ENCODE results near the gene ZBBX. TPM values are rescaled to one million over a fixed set of nuclear protein-coding genes. Genes with fewer than 3 reads are reported as not detected.

The ZBBX gene
- total RNA-seq, 2 experiments from 2014 or later, result not detected

DNA sequence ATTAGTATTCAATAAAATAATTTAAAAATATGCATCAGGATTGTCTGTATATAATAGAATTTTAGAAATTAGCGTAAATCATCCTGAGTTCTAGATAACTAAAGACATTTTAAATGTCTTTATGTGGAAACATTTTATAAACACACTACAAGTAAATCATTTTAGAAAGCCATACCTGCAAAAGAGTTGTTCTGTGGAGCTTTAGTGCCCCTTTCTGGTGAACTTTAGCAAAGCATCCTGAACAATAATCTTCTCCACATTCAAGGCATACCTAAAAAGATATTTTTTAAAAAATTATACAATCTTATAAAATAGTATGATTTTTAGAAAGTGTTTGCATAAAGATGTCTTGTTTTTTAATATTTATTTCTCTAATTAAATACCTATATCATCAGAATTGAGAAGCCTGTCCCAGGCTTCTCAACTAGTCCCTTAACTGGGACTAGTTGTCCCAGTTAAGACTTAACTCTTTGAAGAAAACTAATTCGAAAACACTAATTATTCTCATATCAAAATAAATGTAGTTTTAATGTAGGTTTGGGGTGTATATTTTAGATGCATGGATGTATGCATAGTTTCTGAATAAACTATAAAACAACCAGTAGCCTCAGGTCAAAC is 29.7 kb downstream of the ZBBX start:
- no peak for DNase-seq
- Mint-ChIP-seq H3K4me1 (no peaks in the 10 kb centered on the region), H3K36me3 (no peaks in the 10 kb centered on the region), H3K27ac (no peak overlapping the region), H3K27me3 (peaks cover 15% of the 10 kb centered on the region), H3K9me3 (no peaks in the 10 kb centered on the region), H3K4me3 (no peak overlapping the region)

- no peak overlapping the region for H3K4me3 Mint-ChIP-seq
- H3K27me3 Mint-ChIP-seq, result peaks cover 5% of the 10 kb centered on the region
- no peak overlapping the region for H3K27ac Mint-ChIP-seq
These were observed 33.9 kb downstream of the ZBBX start for GRCh38 chr3:167346171-167346570.

GRCh38 chr3:167330993-167331785 is 48.9 kb downstream of the ZBBX start:
- peaks cover 4% of the 10 kb centered on the region for H3K27me3 Mint-ChIP-seq
- H3K27ac Mint-ChIP-seq, result no peak overlapping the region
- DNase-seq, result no peak
- no peaks in the 10 kb centered on the region for H3K4me1 Mint-ChIP-seq
- H3K4me3 Mint-ChIP-seq, result no peak overlapping the region
- no peaks in the 10 kb centered on the region for H3K36me3 Mint-ChIP-seq
- no peaks in the 10 kb centered on the region for H3K9me3 Mint-ChIP-seq

More at GRCh38 chr3:167346171-167346570, 33.9 kb downstream of the ZBBX start:
- Mint-ChIP-seq H3K4me1 (no peaks in the 10 kb centered on the region), H3K9me3 (no peaks in the 10 kb centered on the region), H3K36me3 (no peaks in the 10 kb centered on the region)
- no peak for DNase-seq

GRCh38 chr3:167323572-167323971 is 56.5 kb downstream of the ZBBX start:
- no peak overlapping the region for H3K4me3 Mint-ChIP-seq
- no peaks in the 10 kb centered on the region for H3K9me3 Mint-ChIP-seq
- no peaks in the 10 kb centered on the region for H3K4me1 Mint-ChIP-seq
- H3K27me3 Mint-ChIP-seq, result peaks cover 3% of the 10 kb centered on the region
- H3K36me3 Mint-ChIP-seq, result no peaks in the 10 kb centered on the region
- DNase-seq, result no peak
- no peak overlapping the region for H3K27ac Mint-ChIP-seq

DNA sequence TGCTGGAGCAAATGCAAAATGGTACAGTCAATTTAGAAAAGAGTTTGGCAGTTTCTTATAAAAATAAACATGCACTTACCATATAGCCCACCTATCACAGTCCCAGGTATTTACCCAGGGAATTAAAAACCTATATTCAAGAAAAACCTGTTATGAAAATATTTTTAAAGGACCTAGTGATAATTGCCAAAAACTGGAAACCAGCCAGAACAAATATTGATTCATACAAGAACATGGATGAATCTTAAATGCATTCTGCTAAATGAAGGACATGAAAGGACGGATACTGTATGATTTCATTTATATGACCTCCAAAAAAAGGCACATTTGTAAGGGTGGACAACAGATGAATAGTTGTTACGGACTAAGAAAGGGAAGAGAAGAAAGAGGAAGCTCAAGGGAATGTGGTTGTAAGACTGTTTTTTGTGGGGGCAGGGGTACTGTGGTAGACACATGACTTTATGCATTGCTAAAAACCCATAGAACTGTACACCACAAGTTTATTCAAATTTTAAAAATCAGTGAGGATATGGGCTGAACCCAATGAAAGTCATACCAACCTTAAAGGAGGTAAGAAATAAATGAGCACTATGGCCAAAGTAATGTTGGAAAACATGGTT is 61.0 kb downstream of the ZBBX start:
- H3K27me3 Mint-ChIP-seq, result no peaks in the 10 kb centered on the region
- H3K9me3 Mint-ChIP-seq, result no peaks in the 10 kb centered on the region
- no peaks in the 10 kb centered on the region for H3K36me3 Mint-ChIP-seq
- no peaks in the 10 kb centered on the region for H3K4me1 Mint-ChIP-seq
- no peak overlapping the region for H3K27ac Mint-ChIP-seq
- no peak overlapping the region for H3K4me3 Mint-ChIP-seq
- no peak for DNase-seq

DNA sequence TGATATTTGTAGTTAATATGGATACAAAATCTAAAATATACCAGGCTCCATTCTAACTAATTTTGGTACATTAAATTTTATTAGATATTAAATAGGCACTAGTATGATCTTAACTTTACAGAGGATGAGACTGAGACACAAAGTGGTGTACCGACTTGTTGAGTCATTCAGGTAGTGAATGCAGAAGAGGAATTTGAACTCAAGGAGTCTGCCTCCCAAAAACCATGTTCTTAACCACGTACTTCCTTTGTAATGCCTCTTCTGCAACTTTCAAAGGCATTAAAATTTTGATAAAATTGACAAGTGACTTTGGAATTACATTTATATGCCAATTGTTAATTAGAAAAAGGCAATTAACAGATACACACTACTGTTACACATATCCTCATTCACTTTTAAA is 61.8 kb downstream of the ZBBX start:
- no peaks in the 10 kb centered on the region for H3K4me1 Mint-ChIP-seq
- DNase-seq, result no peak
- H3K4me3 Mint-ChIP-seq, result no peak overlapping the region
- H3K9me3 Mint-ChIP-seq, result no peaks in the 10 kb centered on the region
- no peaks in the 10 kb centered on the region for H3K27me3 Mint-ChIP-seq
- no peaks in the 10 kb centered on the region for H3K36me3 Mint-ChIP-seq
- no peak overlapping the region for H3K27ac Mint-ChIP-seq

- Mint-ChIP-seq H3K27ac (no peak overlapping the region), H3K27me3 (no peaks in the 10 kb centered on the region), H3K9me3 (no peaks in the 10 kb centered on the region), H3K4me3 (no peak overlapping the region), H3K4me1 (no peaks in the 10 kb centered on the region), H3K36me3 (no peaks in the 10 kb centered on the region)
- DNase-seq, result no peak
These were observed 73.8 kb downstream of the ZBBX start for GRCh38 chr3:167306319-167306718.

- H3K36me3 Mint-ChIP-seq, result no peaks in the 10 kb centered on the region
- H3K27me3 Mint-ChIP-seq, result no peaks in the 10 kb centered on the region
- no peak for DNase-seq
- no peaks in the 10 kb centered on the region for H3K4me1 Mint-ChIP-seq
- no peak overlapping the region for H3K4me3 Mint-ChIP-seq
- H3K9me3 Mint-ChIP-seq, result no peaks in the 10 kb centered on the region
- H3K27ac Mint-ChIP-seq, result no peak overlapping the region
These were observed 74.7 kb downstream of the ZBBX start for GRCh38 chr3:167305340-167305890.

DNA sequence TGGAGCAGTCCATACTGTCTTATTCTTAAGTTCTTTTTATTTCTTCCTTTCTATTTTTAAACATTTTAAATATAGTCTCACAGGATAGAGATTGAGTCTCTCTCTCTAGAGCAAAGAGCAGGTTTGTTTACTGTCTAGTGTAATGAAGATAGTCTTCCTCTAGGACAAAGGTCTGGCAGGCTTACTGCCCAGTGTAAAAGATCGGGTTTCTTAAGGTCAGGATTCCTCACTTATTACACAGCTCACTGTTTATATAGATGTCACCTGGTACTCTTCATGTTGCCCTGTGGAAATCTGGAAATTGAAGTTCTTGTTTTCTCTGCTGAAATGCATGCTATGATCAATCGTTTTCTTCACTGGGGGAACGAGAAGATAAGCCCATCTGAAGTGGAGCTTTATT is 76.0 kb downstream of the ZBBX start:
- Mint-ChIP-seq H3K36me3 (no peaks in the 10 kb centered on the region), H3K4me1 (no peaks in the 10 kb centered on the region), H3K4me3 (no peak overlapping the region), H3K27ac (no peak overlapping the region), H3K27me3 (no peaks in the 10 kb centered on the region), H3K9me3 (no peaks in the 10 kb centered on the region)
- no peak for DNase-seq

DNA sequence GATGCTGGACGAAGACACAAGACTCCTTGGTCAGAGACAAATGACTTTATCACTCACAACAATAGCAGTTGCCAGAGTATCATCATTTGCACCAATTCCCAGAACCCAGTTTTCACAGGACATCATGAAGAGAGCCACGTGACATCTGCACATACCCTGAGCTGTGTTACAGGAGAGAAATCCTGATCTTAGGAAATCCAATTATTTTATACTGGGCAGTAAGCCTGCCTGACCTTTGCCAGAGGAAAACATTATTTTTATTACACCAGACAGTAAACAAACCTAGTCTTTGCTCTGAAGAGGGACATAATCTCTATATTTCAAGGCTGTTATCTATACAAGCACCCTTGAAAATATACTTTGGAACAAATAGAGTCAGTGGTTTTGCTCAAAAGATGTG is 77.4 kb downstream of the ZBBX start:
- Mint-ChIP-seq H3K4me1 (no peaks in the 10 kb centered on the region), H3K27ac (no peak overlapping the region), H3K4me3 (no peak overlapping the region), H3K27me3 (no peaks in the 10 kb centered on the region), H3K36me3 (no peaks in the 10 kb centered on the region), H3K9me3 (no peaks in the 10 kb centered on the region)
- DNase-seq, result no peak

- DNase-seq, result no peak
- Mint-ChIP-seq H3K4me3 (no peak overlapping the region), H3K9me3 (peaks cover 4% of the 10 kb centered on the region), H3K4me1 (no peaks in the 10 kb centered on the region), H3K27me3 (no peaks in the 10 kb centered on the region), H3K36me3 (no peaks in the 10 kb centered on the region), H3K27ac (no peak overlapping the region)
These were observed 79.9 kb downstream of the ZBBX start for GRCh38 chr3:167300207-167300606.

GRCh38 chr3:167289435-167289834 is 90.7 kb downstream of the ZBBX start:
- peaks cover 1% of the 10 kb centered on the region for H3K9me3 Mint-ChIP-seq
- no peaks in the 10 kb centered on the region for H3K36me3 Mint-ChIP-seq
- H3K4me3 Mint-ChIP-seq, result no peak overlapping the region
- no peak overlapping the region for H3K27ac Mint-ChIP-seq
- no peaks in the 10 kb centered on the region for H3K27me3 Mint-ChIP-seq
- no peaks in the 10 kb centered on the region for H3K4me1 Mint-ChIP-seq
- no peak for DNase-seq

DNA sequence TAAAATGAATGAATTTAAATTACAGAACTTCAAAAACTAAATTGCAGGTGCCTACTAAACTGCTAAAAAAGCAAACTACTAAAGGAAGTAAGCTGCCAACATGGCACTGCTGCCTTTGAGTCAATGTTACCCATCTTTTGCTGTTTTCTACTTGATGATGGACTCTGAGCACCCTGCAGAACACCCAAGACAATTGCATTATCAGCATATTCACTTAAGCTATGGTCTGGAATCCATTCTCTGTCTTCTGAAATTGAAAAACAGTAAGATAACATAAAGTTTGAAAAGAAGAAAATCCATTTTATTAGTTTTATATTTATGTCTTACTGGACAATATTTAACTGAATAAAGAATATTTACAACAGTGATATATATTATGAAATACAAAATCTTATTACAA is 91.4 kb downstream of the ZBBX start:
- Mint-ChIP-seq H3K27ac (no peak overlapping the region), H3K27me3 (no peaks in the 10 kb centered on the region), H3K4me3 (no peak overlapping the region), H3K9me3 (peaks cover 1% of the 10 kb centered on the region), H3K36me3 (no peaks in the 10 kb centered on the region), H3K4me1 (no peaks in the 10 kb centered on the region)
- DNase-seq, result no peak

GRCh38 chr3:167287308-167287707 is 92.8 kb downstream of the ZBBX start:
- H3K27me3 Mint-ChIP-seq, result no peaks in the 10 kb centered on the region
- H3K9me3 Mint-ChIP-seq, result no peaks in the 10 kb centered on the region
- DNase-seq, result no peak
- H3K27ac Mint-ChIP-seq, result no peak overlapping the region
- no peaks in the 10 kb centered on the region for H3K4me1 Mint-ChIP-seq
- H3K4me3 Mint-ChIP-seq, result no peak overlapping the region
- no peaks in the 10 kb centered on the region for H3K36me3 Mint-ChIP-seq

GRCh38 chr3:167274141-167274874 is 105.8 kb downstream of the ZBBX start:
- H3K4me1 Mint-ChIP-seq, result no peaks in the 10 kb centered on the region
- H3K27me3 Mint-ChIP-seq, result no peaks in the 10 kb centered on the region
- no peak for DNase-seq
- H3K27ac Mint-ChIP-seq, result no peak overlapping the region
- H3K36me3 Mint-ChIP-seq, result no peaks in the 10 kb centered on the region
- peaks cover 4% of the 10 kb centered on the region for H3K9me3 Mint-ChIP-seq
- no peak overlapping the region for H3K4me3 Mint-ChIP-seq

Measured in activated naive CD8-positive, alpha-beta T cell treated with anti-CD3 and anti-CD28 coated beads for 36 hours (primary cell).